HPDE6-E6E7 (cell line): ENCODE measurements around the gene RIPK3.
A peak's percentile ranks its signal among the peaks of the same experiment; 100 is the strongest.
"Not testable (repeated sequence)": the region's sequence is repeated elsewhere in the genome, so short reads cannot be mapped to it uniquely, and the experiment has no call there.

Source experiments
- DNase-seq: peaks from one replicate; pipeline ENCODE4 v3.0.0; 2011; ENCODE audit warnings: missing footprints; ENCODE audit errors: extremely low spot score

Gene RIPK3

DNA sequence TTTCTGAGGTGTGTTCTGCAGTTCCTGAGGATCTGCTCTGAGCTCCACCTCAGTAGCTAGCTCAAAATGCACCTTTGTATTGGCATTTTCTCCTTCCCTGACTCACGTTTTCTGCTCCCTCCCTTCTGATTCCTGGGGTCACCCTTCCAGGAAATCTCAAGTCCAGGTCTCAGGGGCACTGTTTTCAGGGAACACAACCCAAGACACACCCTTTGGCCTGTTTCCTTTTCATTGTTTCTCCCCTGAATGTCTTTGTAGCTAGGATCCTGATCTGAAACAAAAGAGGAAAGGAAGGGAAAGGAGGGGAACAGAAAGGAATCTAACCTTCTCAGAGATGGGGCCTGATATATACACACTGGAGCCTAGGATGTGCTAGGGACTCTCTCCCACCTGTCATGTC lies 7.3 kb upstream of the RIPK3 start:
- DNase-seq, result no peak

DNA sequence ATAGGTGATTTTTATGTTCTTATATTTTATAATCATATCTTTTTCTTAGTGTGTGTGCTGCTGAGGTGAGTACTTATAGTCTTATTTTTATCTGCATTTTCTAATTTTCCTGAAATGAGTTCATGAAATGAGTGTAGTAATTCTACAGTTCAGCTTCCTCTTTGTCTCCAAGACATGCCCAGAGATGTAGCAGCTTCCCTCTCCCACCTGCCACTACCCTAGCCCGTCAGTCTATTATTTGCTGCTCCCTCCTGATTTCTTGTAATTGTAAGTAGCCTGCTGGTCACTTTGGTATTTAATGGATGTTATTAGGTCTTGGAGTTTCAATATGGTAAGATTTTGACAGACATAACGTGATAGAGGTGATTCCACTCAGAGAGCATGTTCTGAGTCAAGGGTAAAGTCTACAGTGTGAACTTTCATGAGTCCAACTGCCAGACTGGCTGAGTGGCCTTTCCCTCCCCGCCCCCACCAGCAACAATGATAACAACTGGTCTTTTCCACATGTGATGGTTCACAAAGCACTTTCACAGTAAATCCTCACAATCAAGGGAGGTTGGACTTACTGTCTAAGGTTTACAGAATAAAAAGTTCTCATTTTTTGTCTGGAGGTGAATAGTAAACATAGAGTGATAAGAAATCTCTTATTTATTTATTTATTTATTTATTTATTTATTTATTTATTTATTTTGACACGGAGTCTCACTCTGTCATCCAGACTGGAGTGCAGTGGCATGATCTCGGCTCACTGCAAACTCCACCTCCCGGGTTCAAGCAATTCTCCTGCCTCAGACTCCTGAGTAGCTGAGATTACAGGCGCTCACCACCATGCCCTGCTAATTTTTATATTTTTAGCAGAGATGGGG lies 4.2 kb upstream of the RIPK3 start:
- no peak for DNase-seq

DNA sequence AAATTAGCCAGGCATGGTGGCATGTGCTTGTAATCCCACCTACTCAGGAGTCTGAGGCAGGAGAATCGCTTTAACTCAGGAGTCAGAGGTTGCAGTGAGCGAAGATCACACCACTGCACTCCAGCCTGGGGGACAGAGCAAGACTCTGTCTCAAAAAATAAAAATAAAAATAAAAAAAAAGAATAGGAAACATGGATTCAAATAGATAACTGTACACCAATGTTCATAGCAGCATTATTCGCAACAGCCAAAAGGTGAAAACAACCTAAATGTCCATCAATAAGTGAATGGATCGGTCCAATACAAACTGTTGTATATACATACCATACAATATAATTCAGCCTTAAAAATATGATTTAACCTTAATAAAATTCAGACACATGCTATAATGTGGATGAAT lies 3.1 kb upstream of the RIPK3 start:
- no peak for DNase-seq

DNA sequence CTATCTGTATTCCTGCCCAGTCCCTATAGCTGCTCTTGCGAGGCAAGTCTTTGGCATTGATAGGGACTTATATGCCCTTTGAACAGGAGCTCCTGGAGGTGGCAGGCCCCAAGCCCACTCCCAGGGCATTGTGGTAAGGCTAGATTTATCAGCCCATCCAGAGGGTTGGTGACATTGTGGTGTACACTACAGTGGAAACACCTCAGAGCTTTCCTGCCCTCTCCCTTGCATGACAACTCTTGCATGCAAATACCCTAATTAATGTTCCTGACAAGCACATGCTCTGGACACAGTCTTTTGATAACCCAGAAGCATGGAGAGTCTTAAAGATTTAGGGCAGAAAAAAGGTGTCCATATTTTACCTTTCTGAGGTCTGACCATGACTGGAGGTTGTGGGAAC lies 815 bp upstream of the RIPK3 start:
- DNase-seq, result no peak

DNA sequence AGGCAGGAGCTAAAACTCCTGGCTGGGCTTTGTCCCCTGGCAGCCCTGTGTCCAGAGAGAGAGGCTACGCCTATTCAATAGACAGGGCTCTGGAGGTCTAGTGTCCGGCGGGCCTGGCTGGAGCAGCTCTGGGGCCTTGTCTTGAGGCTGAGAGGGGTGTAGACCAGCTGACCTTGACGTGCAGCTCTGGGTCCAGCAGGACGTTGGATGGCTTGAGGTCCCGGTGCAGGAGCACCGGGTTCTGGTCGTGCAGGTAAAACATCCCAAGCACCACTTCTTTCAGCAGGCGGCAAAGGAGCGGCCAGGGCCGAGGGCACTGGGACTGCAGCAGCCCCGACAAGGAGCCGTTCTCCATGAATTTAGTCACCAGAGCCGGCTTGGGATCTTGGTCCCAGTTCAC lies 948 bp downstream of the RIPK3 start:
- DNase-seq, result no peak

DNA sequence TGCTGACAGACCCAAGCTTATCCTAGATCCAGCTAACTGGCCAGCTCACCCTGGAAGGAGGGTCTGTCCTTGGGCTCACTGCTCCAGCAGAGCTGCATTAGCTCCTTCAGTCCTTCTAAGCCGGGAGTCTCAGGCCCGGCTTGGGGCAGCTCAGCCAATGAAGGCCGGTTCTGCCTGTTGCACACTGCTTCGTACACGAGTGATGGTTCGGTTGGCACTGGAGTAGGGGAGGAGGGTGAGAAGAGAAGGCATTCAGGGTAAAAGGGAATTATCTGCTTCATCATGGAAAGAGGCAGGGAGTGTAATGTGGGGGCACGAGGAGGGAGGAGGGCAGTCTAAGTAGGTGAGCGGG lies 2.0 kb downstream of the RIPK3 start:
- DNase-seq, result no peak

DNA sequence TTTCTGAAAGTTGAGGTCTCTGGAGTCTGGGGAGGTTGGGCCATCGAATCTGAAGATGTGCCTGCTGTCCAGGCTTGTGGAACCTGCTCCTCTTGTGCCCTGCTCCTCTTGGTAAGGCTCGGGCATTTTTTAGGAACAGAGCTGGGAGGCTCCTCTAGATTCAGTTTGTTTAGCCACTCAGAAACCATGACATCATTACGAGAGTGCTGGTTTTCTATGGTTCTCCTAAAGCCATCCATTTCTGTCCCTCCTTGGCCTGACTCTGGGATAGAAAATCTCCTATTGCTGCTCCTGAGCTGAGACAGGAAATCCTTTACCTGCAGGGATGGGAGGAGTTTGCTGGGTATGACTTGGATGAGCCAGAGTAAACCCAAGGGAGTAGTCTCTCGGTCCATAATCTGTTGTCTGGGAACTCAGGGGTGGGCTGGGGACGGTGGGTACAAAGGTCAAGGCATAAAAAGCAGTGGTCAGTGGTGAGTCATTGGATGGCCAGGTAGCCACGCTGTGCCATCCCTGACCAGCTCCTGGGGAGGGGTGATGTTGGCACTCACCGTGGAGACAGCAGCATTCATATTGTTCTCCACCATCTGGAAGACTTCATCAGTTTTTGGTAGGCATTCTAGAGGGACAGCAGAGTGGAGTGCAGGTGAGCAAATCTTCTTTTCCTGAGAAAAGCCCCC lies 2.5 kb downstream of the RIPK3 start:
- no peak for DNase-seq

DNA sequence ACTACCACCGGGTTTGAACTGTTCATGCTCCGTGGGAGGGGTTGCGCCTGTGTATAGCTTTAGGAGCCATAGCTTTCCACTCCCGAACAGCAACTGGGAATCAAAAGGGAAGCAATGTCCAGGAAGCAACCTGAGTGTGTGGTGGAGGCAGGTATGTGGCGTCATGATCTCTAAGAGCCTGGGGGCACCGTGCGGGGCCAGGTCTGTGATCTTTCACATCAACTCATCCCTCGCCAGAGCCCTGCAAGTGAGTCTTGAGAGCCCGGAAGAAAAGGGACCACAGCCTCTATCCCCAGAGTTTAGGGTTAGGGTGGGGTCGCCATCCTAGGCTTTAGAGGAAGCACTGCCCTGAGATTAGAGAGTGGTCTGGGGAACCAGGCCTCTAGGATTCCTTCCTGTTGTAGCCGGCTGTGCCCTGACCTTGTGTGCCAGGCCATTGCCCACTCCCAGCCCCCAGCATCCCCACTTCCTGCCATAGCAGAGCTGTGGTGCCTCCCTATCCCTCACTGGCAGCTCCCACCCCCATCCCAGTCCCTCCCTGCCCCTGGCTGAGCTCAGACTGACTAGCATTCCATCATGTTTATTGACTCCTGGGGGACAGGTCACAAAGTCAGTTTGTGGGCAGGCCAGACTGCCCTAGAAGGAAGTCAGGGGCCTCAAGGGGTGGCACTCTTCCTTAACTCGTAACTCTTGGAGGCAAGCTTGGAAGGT lies 4.2 kb downstream of the RIPK3 start:
- no peak for DNase-seq

DNA sequence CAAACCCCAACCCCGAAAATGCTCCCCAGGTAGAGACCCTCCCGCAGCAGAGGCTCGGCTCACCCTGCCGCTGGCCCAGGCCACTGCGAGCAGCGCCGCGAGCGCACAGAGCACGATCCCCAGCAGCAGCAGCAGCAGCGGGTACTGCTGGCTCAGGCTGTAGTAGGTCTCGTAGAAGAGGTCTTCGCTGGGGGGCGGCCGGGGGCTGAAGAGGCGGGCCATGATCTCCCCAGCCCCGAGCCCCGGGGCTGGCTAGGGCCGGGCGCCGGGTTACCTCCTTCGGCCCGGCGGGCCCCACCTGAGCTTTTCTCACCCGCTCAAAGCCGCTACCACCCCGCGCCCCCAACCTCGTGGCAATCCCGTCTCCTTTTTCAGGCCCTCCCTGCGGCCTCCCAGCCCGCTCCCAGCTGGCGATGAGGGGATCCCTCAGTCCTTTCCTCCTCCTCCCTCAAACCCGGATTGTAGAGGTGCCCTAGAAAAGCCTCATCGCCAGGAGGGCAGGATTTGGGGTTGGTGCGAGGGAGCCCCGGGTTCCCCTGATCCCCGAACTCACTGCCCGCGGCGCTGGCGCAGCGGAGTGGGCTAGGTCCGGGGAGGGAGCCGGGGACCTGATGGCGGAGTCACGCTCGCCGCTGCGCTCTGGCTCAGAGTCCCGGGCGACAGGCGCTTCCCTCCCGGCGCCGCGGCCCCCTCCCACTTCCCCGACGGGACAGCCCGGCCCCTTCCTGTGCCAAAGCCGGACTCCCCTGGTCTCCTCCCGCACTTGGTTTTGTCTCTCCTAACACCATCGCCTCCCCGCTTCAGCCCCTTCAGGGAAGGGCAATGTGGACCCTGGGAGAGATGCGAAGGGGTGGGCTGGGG lies 5.1 kb downstream of the RIPK3 start, which contains the start of gene ADCY4:
TSS of gene ADCY4 (minus strand) at position 641 of the 861 bp plus-strand sequence. CDS start at position 222, 419 bp downstream.
- no peak for DNase-seq

DNA sequence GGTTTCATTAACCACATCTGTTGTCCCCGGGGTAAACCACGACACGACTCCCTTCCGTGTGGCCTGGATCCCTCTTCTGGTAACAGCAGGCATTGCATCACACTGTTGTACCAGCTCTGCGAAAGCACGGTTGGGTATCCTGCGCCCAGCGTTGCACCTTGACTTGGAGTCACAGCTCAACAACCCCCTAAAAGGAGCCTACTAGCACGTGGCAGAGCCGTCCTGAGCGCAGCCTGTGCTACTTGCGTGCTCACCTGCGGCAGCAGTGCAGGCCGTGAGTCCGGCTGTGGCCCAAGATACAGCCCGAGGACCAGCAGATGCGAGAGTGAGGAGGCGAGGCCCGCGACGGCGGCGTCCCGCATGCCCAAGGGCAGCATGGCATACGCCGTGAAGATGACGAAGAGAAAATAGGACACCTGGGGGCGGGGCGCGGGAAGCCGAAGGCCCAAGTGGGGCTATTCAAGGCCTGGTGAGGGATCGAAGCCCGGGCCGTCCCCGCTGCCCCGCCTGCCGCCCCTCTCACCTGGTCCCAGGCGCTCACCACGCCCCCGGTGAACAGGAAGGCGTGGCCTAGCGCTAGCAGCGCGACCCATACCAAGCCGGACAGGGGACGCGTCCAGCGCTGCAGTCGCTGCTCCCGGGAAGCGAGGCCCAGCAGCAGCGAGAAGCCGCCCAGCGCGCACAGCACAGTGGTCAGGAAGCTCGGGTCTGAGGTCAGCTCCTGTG lies 7.4 kb downstream of the RIPK3 start:
- peak; percentile 91 for DNase-seq

DNA sequence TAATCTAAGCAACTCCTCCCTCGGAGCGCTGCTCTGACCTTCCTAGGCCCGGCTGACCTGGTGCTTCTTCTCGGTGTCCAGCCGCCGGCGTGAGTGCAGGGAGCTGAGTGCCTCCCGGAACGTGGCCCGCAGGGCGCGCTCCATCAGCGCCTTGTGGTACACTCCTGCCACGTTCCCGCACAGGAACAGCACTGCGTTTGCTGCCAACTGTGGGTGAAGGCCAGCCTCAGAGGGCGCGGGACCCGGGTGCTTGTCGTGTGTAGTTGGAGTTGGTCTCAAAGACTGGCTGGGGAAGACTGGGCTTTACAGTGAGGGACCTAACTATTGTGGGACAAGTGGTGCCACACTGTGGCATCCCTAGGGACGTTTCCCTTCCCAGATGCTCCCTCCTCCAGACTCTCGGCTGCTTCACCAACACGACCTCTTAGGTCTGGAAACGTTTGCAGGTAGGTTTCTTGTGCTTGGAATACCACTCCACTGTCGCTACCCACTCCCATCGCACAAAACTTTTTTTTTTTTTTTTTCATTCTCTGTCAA lies 8.0 kb downstream of the RIPK3 start:
- no peak for DNase-seq

DNA sequence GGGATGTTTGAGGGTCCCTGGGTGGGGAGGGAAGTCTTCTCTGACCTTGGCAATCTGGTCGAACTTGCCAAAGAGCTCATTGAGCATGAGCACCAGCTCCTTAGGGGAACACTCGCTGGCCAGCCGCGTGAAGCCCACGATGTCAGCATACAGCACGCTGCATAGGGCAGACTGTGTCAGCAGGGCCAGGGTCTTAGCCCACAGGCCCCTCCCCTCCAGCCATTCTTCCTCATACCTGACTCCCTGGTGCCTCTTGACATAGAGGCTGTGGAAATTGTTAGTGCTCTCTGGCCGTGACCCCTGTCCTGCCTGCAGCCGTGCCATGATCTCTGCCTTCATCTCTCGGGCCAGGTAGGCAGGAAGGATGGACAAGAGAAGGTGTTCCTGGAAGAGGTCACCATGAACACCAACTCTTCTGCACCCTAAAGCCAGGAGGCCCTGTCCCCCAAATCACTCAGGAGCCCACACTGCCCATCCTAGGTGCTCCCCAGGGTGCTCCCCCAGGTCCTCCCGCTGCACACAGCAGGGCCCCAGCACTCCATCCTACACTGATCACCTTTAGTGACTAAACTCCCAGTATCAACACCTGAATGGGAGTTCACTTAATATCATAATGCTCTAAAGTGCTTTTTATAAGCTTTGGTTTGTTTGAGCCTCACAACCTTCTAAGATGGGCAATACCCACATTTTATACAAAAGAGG lies 8.7 kb downstream of the RIPK3 start:
- DNase-seq, result no peak

DNA sequence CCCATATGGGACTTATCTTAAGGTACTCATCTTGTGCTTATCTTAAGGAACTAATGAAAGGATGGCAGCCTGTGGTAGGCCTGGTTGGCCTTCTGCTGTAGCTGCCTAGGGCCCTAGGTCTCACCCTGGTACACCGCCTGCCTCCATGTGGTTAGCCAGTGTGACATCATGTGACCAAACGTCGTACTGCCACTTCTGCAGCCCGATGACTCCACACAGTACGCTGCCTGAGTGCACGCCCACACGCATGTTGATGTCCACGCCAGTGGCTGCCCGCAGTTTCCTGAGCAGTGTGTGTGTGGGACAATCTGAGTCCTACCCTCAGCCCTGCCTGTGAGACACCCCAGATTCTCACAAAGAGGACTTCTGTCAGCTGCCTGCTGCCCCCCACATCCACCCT lies 10.1 kb downstream of the RIPK3 start:
- DNase-seq, result no peak

DNA sequence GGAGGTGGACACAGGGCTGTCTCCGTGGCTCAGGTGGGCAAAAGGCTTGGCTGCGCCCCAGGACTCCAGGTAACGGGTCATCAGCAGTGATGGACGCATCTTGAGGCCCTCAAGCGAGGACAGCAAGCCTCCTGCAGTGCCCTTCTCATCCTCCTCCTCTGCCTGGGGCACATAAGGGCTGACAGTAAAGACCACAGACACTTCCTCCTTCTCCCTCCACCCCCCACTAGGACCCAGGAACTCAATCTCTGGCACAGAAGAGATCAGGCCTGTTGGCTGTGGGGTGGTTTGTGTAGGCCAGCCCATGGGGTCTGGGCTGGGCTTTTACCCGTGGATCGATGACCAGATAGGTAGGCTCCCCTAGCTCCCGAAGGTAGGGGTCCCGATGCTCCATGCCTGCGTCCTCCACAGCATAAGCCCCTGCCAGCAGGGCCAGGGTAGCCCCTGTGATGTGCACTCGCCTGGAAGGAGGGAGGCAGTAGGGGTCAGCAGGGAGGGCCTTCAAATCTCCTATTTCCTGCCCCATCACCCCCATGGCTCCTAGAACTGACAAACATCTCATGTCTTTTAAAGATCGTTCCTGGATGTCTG lies 10.6 kb downstream of the RIPK3 start:
- DNase-seq, result no peak

DNA sequence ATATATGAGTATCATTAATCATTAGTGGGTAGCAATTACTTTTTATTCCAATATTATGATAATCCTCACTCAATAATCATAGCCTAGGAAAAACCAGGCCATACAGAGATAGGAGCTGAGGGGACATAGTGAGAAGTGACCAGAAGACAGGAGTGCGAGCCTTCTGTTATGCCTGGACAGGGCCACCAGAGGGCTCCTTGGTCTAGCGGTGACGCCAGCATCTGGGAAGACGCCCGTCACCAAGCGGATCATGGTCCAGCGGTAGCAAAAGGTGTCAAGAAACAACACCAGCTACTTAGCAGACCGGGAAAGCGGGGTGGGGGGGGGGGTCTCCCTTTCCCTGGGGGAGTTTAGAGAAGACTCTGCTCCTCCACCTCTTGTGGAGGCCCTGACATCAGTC lies 11.9 kb downstream of the RIPK3 start:
- DNase-seq, result not testable (repeated sequence)

DNA sequence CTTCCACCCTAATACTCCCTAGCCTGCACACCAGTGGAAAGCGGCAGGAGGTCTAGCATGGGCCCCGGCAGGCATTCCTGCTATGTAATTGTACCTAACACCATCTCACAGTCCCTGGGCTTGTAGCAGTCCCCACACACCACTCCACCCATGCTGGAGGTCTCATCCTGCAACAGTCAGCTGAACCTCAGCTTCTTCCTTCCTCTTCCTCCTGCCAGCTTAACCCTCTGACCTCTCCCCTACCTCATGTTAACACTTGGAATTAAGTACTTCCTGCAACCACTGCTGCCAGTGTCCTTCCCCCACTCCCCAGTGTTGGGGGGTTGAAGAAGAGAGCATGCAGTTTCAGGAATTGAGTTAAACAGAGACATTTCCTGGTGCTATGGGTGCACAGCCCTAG lies 12.5 kb downstream of the RIPK3 start:
- DNase-seq, result no peak

DNA sequence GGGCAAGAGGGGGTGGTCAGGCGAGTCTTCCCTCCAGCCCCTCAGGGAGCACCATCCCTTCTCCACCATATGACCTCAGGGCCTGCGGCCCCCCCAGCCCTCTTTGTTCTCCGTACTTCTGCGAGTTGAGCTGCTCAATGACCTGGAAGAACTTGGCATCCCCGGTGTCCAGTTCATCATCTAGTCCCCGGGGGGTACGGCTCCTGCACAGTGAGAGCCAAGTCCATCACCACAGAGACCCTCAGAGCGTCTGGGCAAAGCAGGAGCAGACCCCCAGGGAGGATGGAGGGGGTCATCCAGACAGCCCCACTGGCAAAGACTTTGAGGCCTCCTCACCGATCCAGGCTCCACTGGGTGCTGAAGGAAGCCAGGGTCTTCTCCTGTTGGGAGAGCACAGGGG lies 13.8 kb downstream of the RIPK3 start:
- DNase-seq, result no peak

DNA sequence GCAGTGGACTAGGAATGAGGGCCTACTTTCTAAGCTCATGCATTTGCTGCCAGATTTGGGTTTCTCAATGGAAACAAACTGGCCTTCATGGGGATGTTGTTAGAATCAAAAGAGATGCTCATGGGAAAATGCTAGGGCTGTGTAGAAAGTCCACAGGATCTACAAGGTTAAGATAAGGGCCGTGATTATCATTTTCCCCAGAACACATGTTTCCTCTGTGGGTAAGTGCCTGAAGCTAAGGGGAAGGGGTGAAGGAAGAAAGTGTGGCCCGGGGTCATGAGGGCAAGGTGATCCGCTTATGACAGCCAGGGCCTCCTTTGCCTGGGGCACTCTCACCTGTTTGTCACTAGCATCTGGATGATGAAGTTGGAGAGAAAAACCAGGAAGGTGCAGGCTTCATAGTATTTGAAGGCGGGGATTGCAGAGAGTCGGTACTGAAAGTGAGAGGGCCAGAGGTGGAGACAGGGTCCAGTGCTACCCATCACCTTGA lies 14.7 kb downstream of the RIPK3 start:
- DNase-seq, result no peak

DNA sequence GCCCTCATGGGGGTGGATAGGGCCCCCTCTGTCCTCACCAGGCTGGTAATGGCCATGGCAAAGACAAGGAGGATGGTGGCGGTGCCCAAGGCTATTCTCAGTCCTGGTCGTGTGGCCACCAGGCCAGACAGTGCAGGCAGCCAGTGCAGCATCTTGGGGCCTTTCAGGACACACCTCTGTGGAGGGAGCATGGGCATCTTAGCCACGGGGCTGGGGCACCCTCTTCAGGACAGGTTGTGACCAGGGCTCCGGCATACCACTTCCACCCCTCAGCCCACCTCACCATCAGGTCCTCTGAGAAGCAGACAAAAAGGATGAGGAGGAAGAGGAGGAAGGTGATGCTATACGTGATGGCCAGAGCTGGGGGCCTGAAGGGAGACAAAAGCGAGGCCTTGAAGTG lies 15.8 kb downstream of the RIPK3 start:
- no peak for DNase-seq

DNA sequence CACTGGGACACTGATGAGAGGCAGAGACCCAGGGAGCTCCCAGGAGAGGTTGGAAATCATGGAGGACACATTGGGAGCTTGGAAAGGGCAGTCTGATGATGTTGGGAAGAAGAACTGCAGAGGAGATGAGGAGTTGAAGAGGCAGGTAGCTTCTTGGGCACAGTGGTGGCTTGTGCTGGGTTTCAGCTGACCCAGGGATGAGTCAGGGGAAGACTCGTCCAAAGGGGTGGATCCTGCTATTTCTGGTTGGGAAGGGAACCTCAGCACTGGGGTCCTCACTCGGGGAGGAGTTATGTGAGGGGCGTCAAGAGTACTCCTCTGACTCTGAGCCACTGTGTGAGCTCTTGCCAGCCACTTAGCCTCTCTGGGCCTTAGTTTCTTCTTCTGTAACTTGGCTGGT lies 16.4 kb downstream of the RIPK3 start:
- no peak for DNase-seq
